ENCODE measurements around the gene TPM2.
A peak's percentile ranks its signal among the peaks of the same experiment; 100 is the strongest.

Gene TPM2

DNA sequence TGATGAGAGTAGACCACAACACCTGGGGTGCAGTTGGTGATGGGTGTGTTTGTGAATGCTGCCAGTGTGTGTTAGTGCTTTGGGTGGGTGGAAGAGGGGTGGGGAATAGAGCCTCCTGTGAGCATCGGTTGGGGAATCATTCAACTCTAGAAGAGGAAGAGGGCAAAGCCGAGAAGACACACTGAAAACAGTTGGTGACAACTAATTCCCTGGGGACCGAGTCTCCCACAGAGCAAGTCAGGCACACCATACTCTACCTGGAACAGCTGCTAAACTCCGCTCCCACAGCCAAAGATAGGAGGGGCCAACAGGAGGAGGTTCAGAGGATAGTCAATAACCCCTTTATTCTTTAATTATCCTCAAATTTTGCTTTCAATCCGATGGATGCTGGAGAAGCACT lies 23.2 kb downstream of the TPM2 start:
- CTCF ChIA-PET: no interaction called here
- no peak for DNase-seq (ENCODE audit: extremely low spot score)
- POLR2A ChIA-PET: no interaction called here
- no peak for TF ChIP-seq BHLHE40 (IDR thresholded peaks at IDR 0.05; ENCODE audit: borderline replicate concordance)
- no peak for TF ChIP-seq LEF1 (IDR thresholded peaks at IDR 0.05; ENCODE audit: borderline replicate concordance)
- TF ChIP-seq SP1 (IDR thresholded peaks at IDR 0.05): no peak
- TF ChIP-seq L3MBTL2 (conservative IDR thresholded peaks at IDR 0.05): no peak

DNA sequence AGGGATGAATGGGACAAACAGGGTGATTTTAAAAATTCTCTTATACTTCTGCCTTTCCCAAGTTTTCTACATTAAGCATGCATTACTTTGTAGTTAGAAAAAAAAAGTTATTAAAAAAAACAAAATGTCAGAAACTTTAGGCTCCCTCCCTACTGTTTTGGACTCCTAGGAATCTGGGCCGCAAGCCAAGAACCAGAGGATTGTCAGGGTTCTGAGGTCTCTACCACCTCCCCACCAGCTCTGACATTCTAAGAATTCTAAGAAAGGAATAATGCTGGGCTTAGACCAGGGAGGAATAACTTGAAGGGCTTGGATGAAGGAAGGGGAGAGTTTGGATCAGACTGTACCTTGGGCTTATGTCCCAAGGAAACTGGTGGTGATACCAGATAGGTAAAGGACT lies 23.7 kb downstream of the TPM2 start:
- CTCF ChIA-PET: no interaction called here
- DNase-seq (ENCODE audit: extremely low spot score): no peak
- POLR2A ChIA-PET: interaction anchor here (2.0 to 2.6 kb wide), 3 partner anchors 18 to 25 kb away, joined by 5 to 14 read pairs (median 7); partner anchors contain the start of gene TPM2
- TF ChIP-seq NFRKB (IDR thresholded peaks at IDR 0.05) (no peak), ELF4 (IDR thresholded peaks at IDR 0.05) (no peak), SUZ12 (IDR thresholded peaks at IDR 0.05) (no peak), HDGF (IDR thresholded peaks at IDR 0.05; ENCODE audit: borderline replicate concordance) (no peak), LEF1 (IDR thresholded peaks at IDR 0.05; ENCODE audit: borderline replicate concordance) (no peak), SP1 (IDR thresholded peaks at IDR 0.05) (no peak), BHLHE40 (IDR thresholded peaks at IDR 0.05; ENCODE audit: borderline replicate concordance) (no peak), FOXK2 (IDR thresholded peaks at IDR 0.05) (no peak), FOXM1 (IDR thresholded peaks at IDR 0.05; ENCODE audit: borderline replicate concordance) (no peak), ARNT (IDR thresholded peaks at IDR 0.05) (no peak), TARDBP (IDR thresholded peaks at IDR 0.05) (no peak), L3MBTL2 (conservative IDR thresholded peaks at IDR 0.05) (no peak), CTBP1 (IDR thresholded peaks at IDR 0.05; ENCODE audit: borderline replicate concordance) (no peak)
- TF ChIP-seq, protein P1, sequence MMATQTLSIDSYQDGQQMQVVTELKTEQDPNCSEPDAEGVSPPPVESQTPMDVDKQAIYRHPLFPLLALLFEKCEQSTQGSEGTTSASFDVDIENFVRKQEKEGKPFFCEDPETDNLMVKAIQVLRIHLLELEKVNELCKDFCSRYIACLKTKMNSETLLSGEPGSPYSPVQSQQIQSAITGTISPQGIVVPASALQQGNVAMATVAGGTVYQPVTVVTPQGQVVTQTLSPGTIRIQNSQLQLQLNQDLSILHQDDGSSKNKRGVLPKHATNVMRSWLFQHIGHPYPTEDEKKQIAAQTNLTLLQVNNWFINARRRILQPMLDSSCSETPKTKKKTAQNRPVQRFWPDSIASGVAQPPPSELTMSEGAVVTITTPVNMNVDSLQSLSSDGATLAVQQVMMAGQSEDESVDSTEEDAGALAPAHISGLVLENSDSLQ (IDR thresholded peaks at IDR 0.05): no peak

DNA sequence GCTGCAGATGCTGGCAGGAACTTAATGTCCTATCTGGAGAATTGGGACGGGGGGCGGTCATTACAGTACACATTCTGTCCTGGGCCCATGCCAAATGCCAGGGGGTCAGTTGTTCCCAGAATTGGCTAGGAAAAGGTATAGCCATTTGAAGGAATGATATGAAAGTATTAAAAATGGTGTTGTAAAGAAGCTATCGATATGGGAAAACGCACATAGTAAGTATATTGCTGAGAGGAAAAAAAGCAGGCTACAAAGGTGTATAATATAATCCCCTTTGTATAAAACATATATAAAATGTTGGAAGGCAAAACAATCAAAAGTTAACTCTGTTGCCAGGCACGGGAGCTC lies 24.3 kb downstream of the TPM2 start:
- ChIA-PET CTCF (interaction anchor here (0.5 to 1.1 kb wide), 3 partner anchors 18 to 62 kb away, joined by 3 to 6 read pairs (median 4); no protein-coding TSS in a partner anchor), POLR2A (interaction anchor here (1.6 to 2.6 kb wide), 7 partner anchors 14 to 83 kb away, joined by 5 to 14 read pairs (median 7); partner anchors contain the start of genes GBA2, RGP1 and TPM2)
- TF ChIP-seq FOXA1 (IDR thresholded peaks at IDR 0.05) (no peak), L3MBTL2 (conservative IDR thresholded peaks at IDR 0.05) (no peak), FOXM1 (IDR thresholded peaks at IDR 0.05; ENCODE audit: borderline replicate concordance) (no peak), HDGF (IDR thresholded peaks at IDR 0.05; ENCODE audit: borderline replicate concordance) (no peak), BHLHE40 (IDR thresholded peaks at IDR 0.05; ENCODE audit: borderline replicate concordance) (no peak), LEF1 (IDR thresholded peaks at IDR 0.05; ENCODE audit: borderline replicate concordance) (no peak), NFRKB (IDR thresholded peaks at IDR 0.05) (no peak), ELF4 (IDR thresholded peaks at IDR 0.05) (no peak), SP1 (IDR thresholded peaks at IDR 0.05) (no peak), ZNF384 (IDR thresholded peaks at IDR 0.05) (no peak), ARNT (IDR thresholded peaks at IDR 0.05) (no peak), SUZ12 (IDR thresholded peaks at IDR 0.05) (no peak)
- TF ChIP-seq, protein P1 (IDR thresholded peaks at IDR 0.05): no peak
- no peak for DNase-seq (ENCODE audit: extremely low spot score)

DNA sequence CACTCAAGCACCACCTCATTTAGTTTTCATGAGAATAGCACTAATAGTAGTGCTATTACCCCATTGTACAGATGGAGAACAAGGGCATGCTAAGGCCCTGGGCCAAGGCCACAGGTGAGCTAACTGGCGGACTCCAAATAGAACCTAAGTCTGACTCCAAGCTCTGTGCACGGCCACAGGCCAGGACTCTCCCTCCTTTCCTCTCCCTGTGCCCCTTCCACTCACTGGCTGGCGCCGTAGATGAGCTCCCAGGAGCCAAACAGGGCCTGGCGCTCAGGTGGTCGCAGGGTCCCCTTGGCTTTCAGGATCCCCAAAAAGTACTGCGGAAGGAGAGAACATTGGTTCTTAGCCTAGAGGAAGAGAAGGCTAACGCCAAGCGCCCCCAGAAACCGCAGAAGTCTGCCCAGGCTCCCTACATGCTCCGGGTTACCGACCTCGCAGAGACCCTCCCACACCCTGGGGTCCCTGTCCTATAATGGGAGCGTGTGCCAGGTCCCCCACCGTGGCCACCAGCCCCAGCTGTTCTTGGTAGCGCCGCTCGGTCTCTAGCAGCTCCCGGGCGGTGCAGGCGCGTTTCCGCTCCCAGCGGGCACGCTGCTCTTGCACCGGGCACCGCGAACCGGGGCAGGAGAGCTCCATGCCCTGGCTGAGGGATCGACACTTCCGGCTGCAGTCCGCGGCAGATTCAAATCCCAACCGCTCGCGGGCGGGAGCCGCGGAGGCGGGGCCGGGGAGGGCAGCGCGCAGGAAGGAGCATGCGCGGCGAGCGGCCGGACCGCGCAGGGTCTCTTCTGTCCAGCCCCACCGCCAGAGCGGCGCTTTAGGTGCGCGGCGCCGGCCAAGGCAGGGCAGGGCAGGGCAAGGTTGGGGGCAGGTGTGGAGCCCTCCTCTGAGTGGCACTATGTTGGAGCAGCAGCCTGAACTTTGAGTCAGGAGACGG lies 24.9 kb downstream of the TPM2 start, which contains the start of gene ARHGEF39:
ARHGEF39 (minus strand) TSS at position 665 of the 940 bp plus-strand sequence; CDS start at position 639, 26 bp downstream.
- CTCF ChIA-PET: interaction anchor here (0.5 to 1.1 kb wide), 3 partner anchors 18 to 61 kb away, joined by 3 to 6 read pairs (median 4); no protein-coding TSS in a partner anchor
- POLR2A ChIA-PET: interaction anchor here (0.7 to 2.6 kb wide), 13 partner anchors 9 to 84 kb away, joined by 3 to 14 read pairs (median 5); partner anchors contain the start of genes CREB3, GBA2, RGP1 and TPM2
- TF ChIP-seq L3MBTL2 (conservative IDR thresholded peaks at IDR 0.05) (peak; percentile 45; the same call in 1 of the 2 replicates), FOXM1 (IDR thresholded peaks at IDR 0.05; ENCODE audit: borderline replicate concordance) (peak; percentile 60; the same call in 1 of the 2 replicates), TARDBP (IDR thresholded peaks at IDR 0.05) (no peak), ELF4 (IDR thresholded peaks at IDR 0.05) (peak; percentile 35; the same call in 1 of the 2 replicates)
- DNase-seq (ENCODE audit: extremely low spot score): peak; percentile 90

DNA sequence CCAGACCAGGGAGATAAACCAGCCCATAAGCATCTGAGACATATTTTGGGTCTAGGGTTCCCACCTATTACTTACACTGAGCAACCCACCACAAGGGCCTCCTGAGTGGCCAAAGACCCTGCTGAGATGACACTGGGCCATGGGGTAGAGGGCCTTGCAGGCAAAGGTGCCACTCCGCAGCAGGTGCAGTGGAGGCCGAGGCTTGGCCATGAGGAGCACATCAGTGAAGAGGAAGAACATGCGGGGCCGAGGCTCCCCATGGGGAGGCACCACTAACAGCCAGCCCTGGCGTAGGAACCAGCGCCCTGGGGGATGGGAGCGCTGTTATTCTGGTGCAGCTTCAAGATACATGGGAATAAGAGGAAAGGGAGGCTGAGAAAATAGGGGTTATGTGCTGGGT lies 27.3 kb downstream of the TPM2 start:
- ChIA-PET POLR2A (interaction anchor here (2.7 kb wide), 1 partner anchor 70 kb away, joined by 10 read pairs; the partner anchor contains the start of genes CREB3 and TLN1), CTCF (no interaction called here)
- TF ChIP-seq ZNF384 (IDR thresholded peaks at IDR 0.05) (no peak), LEF1 (IDR thresholded peaks at IDR 0.05; ENCODE audit: borderline replicate concordance) (no peak), TARDBP (IDR thresholded peaks at IDR 0.05) (no peak), CTBP1 (IDR thresholded peaks at IDR 0.05; ENCODE audit: borderline replicate concordance) (no peak)
- no peak for DNase-seq (ENCODE audit: extremely low spot score)

DNA sequence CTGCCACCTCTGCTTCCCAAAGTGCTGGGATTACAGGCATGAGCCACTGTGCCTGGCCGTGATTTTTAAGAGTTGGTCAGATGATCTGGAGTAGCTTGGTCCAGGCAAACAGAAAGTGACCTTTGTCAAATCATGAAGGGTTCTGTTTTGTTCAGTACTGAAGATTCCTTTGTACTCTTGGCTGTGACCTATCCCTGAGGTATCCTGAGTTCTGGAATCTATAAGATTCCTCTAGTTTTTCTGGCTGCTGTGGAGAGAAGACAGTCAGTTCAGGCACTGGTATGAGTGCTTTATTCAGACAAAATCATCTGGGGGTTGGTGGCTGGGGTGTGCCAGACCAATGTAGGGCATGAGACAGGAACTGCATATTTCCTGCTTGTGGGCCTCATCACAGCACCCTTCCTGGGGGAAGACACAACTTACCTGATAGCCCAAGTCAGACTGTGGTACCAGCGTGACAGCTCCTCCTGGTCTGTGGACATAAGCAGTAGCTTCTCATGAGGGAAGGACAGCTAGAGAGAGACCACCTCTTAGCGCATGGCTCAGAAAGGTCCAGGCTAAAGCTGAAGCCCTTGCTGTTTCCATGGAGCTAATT lies 27.9 kb downstream of the TPM2 start:
- TF ChIP-seq BHLHE40 (IDR thresholded peaks at IDR 0.05; ENCODE audit: borderline replicate concordance) (no peak), SP1 (IDR thresholded peaks at IDR 0.05) (no peak)
- ChIA-PET POLR2A (interaction anchor here (1.2 to 2.7 kb wide), 5 partner anchors 14 to 93 kb away, joined by 3 to 10 read pairs (median 5); partner anchors contain the start of genes CREB3 and TLN1), CTCF (no interaction called here)
- no peak for DNase-seq (ENCODE audit: extremely low spot score)
